Caco-2 (cell line): ENCODE measurements around the gene ACIN1. TPM values are rescaled to one million over a fixed set of nuclear protein-coding genes. Genes with fewer than 3 reads are reported as not detected.

ENCODE experiments used
- BruUV-seq: library from RNA; stranded (reverse); fragments of 400-500 nt; replicated peaks from 2 replicates; lab custom pipeline; 2021; lab: Mats Ljungman, UMichigan
- CTCF ChIA-PET: fragments of 300-600 bp; sonication (Branson Sonifier 250); formaldehyde crosslinking; loops from one replicate; lab custom pipeline; 2022; ENCODE audit warnings: antibody characterized with exemption; lab: Charles Lee
- POLR2A ChIA-PET: fragments of 300-600 bp; sonication (Branson Sonifier 250); formaldehyde crosslinking; loops from one replicate; lab custom pipeline; 2022; ENCODE audit warnings: antibody characterized with exemption; lab: Charles Lee
- DNase-seq, 2 experiments: peaks; one replicate each; pipeline versions ENCODE4 v3.0.0 to v3.0.0-alpha.2; 2020 to 2022
- H3K27me3 ChIP-seq: replicated peaks from 2 replicates; pipeline ENCODE4 v1.6.0; 2011; ENCODE audit warnings: low read length; ENCODE audit not compliant: control insufficient read depth, insufficient read depth
- H3K36me3 ChIP-seq: 2 replicates; pipeline ENCODE4 v1.5.1; 2011; ENCODE audit warnings: low read length; ENCODE audit not compliant: control insufficient read depth, insufficient read depth
- H3K4me1 ChIP-seq: fragments of 250-450 bp; sonication (Bioruptor Pico); 2 replicates; pipeline ENCODE4 v1.5.1; 2020; ENCODE audit warnings: mild to moderate bottlenecking
- H3K4me3 ChIP-seq: 2 replicates; pipeline ENCODE4 v1.5.1; 2011; ENCODE audit warnings: low read depth, mild to moderate bottlenecking, control low read depth, low read length
- H3K9me3 ChIP-seq: fragments of 250-450 bp; sonication (Bioruptor Pico); 2 replicates; pipeline ENCODE4 v1.5.1; 2020; ENCODE audit warnings: mild to moderate bottlenecking, moderate library complexity
- H3K27ac Mint-ChIP-seq: one replicate; pipeline ENCODE4 v1.8.0; 2022; ENCODE audit warnings: mixed read lengths; ENCODE audit not compliant: unreplicated experiment
- H3K27me3 Mint-ChIP-seq: one replicate; pipeline ENCODE4 v1.8.0; 2022; ENCODE audit warnings: mixed read lengths; ENCODE audit not compliant: insufficient read depth, unreplicated experiment
- H3K36me3 Mint-ChIP-seq: one replicate; pipeline ENCODE4 v1.8.0; 2022; ENCODE audit warnings: mild to moderate bottlenecking, mixed read lengths; ENCODE audit not compliant: insufficient read depth, unreplicated experiment
- H3K4me1 Mint-ChIP-seq: one replicate; pipeline ENCODE4 v1.8.0; 2022; ENCODE audit warnings: low read depth, mixed read lengths; ENCODE audit not compliant: unreplicated experiment
- H3K4me3 Mint-ChIP-seq: one replicate; pipeline ENCODE4 v1.8.0; 2022; ENCODE audit warnings: mild to moderate bottlenecking, moderate library complexity, mixed read lengths; ENCODE audit not compliant: unreplicated experiment
- H3K9me3 Mint-ChIP-seq: one replicate; pipeline ENCODE4 v1.8.0; 2022; ENCODE audit warnings: mixed read lengths; ENCODE audit not compliant: unreplicated experiment
- CTCF ChIP-seq, 2 experiments: fragments of 200-600 bp in 1 of 2; IDR thresholded peaks; 1 replicate in 1 of 2; 2 replicates in 1 of 2; pipeline versions ENCODE4 v1.5.1 to v1.8.0; 2011 to 2022; ENCODE audit warnings: antibody characterized with exemption in 1 of 2, control low read depth in 1 of 2, inconsistent platforms in 1 of 2, low read depth in 1 of 2, low read length in 1 of 2, mild to moderate bottlenecking in 1 of 2, moderate library complexity in 1 of 2; ENCODE audit not compliant: insufficient read depth in 1 of 2, severe bottlenecking in 1 of 2, unreplicated experiment in 1 of 2
- intact Hi-C: fragments of 100-400 bp; cut with micrococcal nuclease; formaldehyde crosslinking; loops from one replicate; pipeline ENCODE4 v1.10.0; 2022; ENCODE audit not compliant: unreplicated experiment
- total RNA-seq: library from RNA; stranded (reverse); gene quantifications from 2 replicates; pipeline ENCODE4 v1.2.3, GENCODE V29; 2022

ACIN1 gene
- total RNA-seq, 1 experiment from 2014 or later: 193 TPM

GRCh38 chr14:23130871-23131270 lies 35.9 kb upstream of the ACIN1 start:
- Mint-ChIP-seq H3K27me3 (no peaks in the 10 kb centered on the region), H3K27ac (no peak overlapping the region), H3K36me3 (no peaks in the 10 kb centered on the region), H3K9me3 (no peaks in the 10 kb centered on the region), H3K4me3 (no peak overlapping the region), H3K4me1 (no peaks in the 10 kb centered on the region)
- no peak for DNase-seq
- H3K9me3 ChIP-seq: no peaks in the 10 kb centered on the region
- no peaks in the 10 kb centered on the region for H3K36me3 ChIP-seq
- intact Hi-C loops: no loop called here
- no peak for TF ChIP-seq CTCF (IDR thresholded peaks at IDR 0.05; ENCODE audit: insufficient read depth in 1 of 2, low read depth in 1 of 2, low read length in 1 of 2, severe bottlenecking in 1 of 2, unreplicated experiment in 1 of 2)
- ChIA-PET CTCF (no interaction called here), POLR2A (no interaction called here)
- no TSS peak for BruUV-seq
- H3K27me3 ChIP-seq: no peaks in the 10 kb centered on the region
- no peaks in the 10 kb centered on the region for H3K4me1 ChIP-seq
- H3K4me3 ChIP-seq: no peak overlapping the region

GRCh38 chr14:23129759-23130316 lies 34.9 kb upstream of the ACIN1 start:
- Mint-ChIP-seq H3K27me3 (no peaks in the 10 kb centered on the region), H3K9me3 (no peaks in the 10 kb centered on the region), H3K27ac (no peak overlapping the region), H3K36me3 (no peaks in the 10 kb centered on the region), H3K4me3 (no peak overlapping the region), H3K4me1 (no peaks in the 10 kb centered on the region)
- no peak overlapping the region for H3K4me3 ChIP-seq
- CTCF ChIA-PET: interaction anchor here (1.1 kb wide), 1 partner anchor 9 kb away, joined by 6 read pairs; no protein-coding TSS in a partner anchor
- intact Hi-C loops: no loop called here
- no peaks in the 10 kb centered on the region for H3K4me1 ChIP-seq
- POLR2A ChIA-PET: no interaction called here
- no peaks in the 10 kb centered on the region for H3K36me3 ChIP-seq
- no peaks in the 10 kb centered on the region for H3K27me3 ChIP-seq
- DNase-seq: no peak
- BruUV-seq: no TSS peak
- TF ChIP-seq CTCF (IDR thresholded peaks at IDR 0.05; ENCODE audit: insufficient read depth in 1 of 2, low read depth in 1 of 2, low read length in 1 of 2, severe bottlenecking in 1 of 2, unreplicated experiment in 1 of 2): no peak
- no peaks in the 10 kb centered on the region for H3K9me3 ChIP-seq

GRCh38 chr14:23128969-23129758 lies 34.2 kb upstream of the ACIN1 start:
- Histone ChIP-seq H3K27me3 (no peaks in the 10 kb centered on the region), H3K4me1 (no peaks in the 10 kb centered on the region), H3K4me3 (no peak overlapping the region), H3K9me3 (no peaks in the 10 kb centered on the region), H3K36me3 (no peaks in the 10 kb centered on the region)
- H3K27ac Mint-ChIP-seq: no peak overlapping the region
- no TSS peak for BruUV-seq
- intact Hi-C loops: no loop called here
- CTCF ChIA-PET: no interaction called here
- POLR2A ChIA-PET: no interaction called here
- no peak overlapping the region for H3K4me3 Mint-ChIP-seq
- no peaks in the 10 kb centered on the region for H3K4me1 Mint-ChIP-seq
- no peak for TF ChIP-seq CTCF (IDR thresholded peaks at IDR 0.05; ENCODE audit: insufficient read depth in 1 of 2, low read depth in 1 of 2, low read length in 1 of 2, severe bottlenecking in 1 of 2, unreplicated experiment in 1 of 2)
- H3K27me3 Mint-ChIP-seq: no peaks in the 10 kb centered on the region
- H3K36me3 Mint-ChIP-seq: no peaks in the 10 kb centered on the region
- no peaks in the 10 kb centered on the region for H3K9me3 Mint-ChIP-seq
- no peak for DNase-seq
